IgD-negative memory B cell (primary cell): ENCODE data around the gene CCSER2. TPM values are rescaled to one million over a fixed set of nuclear protein-coding genes. Genes with fewer than 3 reads are reported as not detected.
"Not testable (repeated sequence)": the region's sequence is repeated elsewhere in the genome, so short reads cannot be mapped to it uniquely, and the experiment has no call there.

Experiments
- H3K27ac Mint-ChIP-seq, 3 donors: one replicate each; pipeline ENCODE4 v1.8.0; 2020 to 2022; ENCODE audit warnings: mild to moderate bottlenecking in 3 of 3, mixed read lengths in 3 of 3, moderate library complexity in 1 of 3
- H3K27me3 Mint-ChIP-seq: one replicate; pipeline ENCODE4 v1.8.0; 2021; ENCODE audit warnings: mixed read lengths
- H3K36me3 Mint-ChIP-seq: one replicate; pipeline ENCODE4 v1.8.0; 2020; ENCODE audit warnings: mild to moderate bottlenecking, mixed read lengths
- H3K4me1 Mint-ChIP-seq, 3 donors: one replicate each; pipeline ENCODE4 v1.8.0; 2020 to 2022; ENCODE audit warnings: mixed read lengths in 3 of 3, mild to moderate bottlenecking in 1 of 3
- H3K4me3 Mint-ChIP-seq, 4 donors: one replicate each; pipeline ENCODE4 v1.8.0; 2020 to 2022; ENCODE audit warnings: mild to moderate bottlenecking in 4 of 4, mixed read lengths in 4 of 4, moderate library complexity in 3 of 4
- H3K9me3 Mint-ChIP-seq, 3 donors: one replicate each; pipeline ENCODE4 v1.8.0; 2020 to 2021; ENCODE audit warnings: mixed read lengths in 3 of 3, mild to moderate bottlenecking in 1 of 3
- polyA plus RNA-seq: library from polyadenylated mRNA; unstranded; fragments of 300-500 nt; fragmentation: Illumina TruSeq; gene quantifications from one replicate; pipeline ENCODE4 v1.2.3, GENCODE V29; 2021

The CCSER2 gene
- polyA plus RNA-seq, 1 donor from 2014 or later, result 41.3 TPM

DNA sequence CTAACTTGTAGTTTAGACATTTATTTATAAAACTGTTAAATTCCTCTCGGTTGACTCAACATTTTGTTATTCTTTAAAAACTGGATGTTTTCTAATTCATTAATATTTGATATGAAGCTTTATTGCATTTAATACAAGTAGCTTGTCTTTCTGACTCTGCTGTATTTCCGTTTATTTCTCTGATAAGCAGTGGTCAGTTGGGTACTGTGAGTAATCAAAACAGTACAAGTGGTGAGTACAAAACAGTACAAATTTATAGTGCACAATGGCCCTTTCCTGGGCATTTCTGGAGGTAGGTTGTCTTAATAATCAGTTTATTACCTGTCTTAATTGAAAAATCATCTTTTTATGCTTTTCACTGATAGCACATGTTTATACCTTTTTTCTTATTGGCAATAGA lies 182.7 kb downstream of the CCSER2 start:
- H3K4me3 Mint-ChIP-seq, result no peak overlapping the region
- peaks cover 6% of the 10 kb centered on the region for H3K36me3 Mint-ChIP-seq
- no peak overlapping the region for H3K27ac Mint-ChIP-seq

DNA sequence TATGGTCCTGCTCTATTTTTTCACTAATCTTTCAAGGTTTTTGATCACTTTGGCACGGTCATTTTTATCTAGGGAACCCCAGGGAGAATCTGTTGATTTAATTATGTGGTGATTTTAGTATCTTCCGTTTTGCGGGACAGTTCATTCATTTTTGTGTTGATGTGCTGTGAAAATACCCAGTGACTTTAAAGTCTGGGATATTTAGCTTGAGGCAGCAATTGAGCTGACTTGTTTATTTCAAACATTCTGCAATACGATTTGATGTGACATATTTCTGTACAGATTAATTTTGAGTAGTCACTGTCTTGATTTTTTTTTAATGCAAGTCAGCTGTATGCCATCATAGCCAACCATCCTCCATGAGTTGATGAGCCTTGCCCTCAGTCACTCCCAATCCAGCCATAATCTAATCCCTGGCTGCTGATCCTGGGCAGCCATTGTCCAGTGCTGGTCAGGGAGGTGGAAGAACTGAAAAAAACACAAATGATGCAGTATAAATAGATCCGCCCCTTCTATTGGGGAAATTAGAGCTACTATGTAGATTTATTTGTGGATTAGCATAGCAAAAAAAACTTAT lies 183.4 kb downstream of the CCSER2 start:
- Mint-ChIP-seq H3K4me1 (no peaks in the 10 kb centered on the region), H3K36me3 (peaks cover 6% of the 10 kb centered on the region), H3K9me3 (no peaks in the 10 kb centered on the region), H3K27ac (no peak overlapping the region), H3K4me3 (no peak overlapping the region), H3K27me3 (no peaks in the 10 kb centered on the region)

More for the DNA sequence above, 182.7 kb downstream of the CCSER2 start:
- Mint-ChIP-seq H3K27me3 (no peaks in the 10 kb centered on the region), H3K4me1 (no peaks in the 10 kb centered on the region), H3K9me3 (no peaks in the 10 kb centered on the region)

DNA sequence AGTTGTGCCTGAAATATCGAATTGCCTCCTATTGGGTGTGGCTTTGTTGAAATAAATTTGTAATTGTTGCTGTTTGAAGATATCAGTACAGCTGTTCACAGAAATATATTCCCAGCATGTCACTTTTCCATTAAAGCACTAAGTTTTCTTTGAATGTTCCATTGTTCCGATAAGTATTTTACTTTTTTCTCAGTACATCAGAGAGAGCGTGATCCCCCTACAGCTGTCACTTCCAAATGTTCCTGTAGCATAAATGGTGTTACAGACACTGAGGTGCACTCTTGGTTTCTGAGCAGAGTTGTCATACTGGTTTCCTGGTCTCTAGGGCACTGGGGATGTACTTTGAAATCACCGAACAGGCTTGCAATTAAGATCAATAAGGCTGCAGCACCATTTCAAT lies 189.2 kb downstream of the CCSER2 start:
- no peaks in the 10 kb centered on the region for H3K27me3 Mint-ChIP-seq
- H3K4me1 Mint-ChIP-seq, result peaks cover 0 to 3% (median 0%) of the 10 kb centered on the region in 3 donors
- no peaks in the 10 kb centered on the region for H3K9me3 Mint-ChIP-seq
- H3K27ac Mint-ChIP-seq, result no peak overlapping the region
- no peak overlapping the region for H3K4me3 Mint-ChIP-seq
- peaks cover 6% of the 10 kb centered on the region for H3K36me3 Mint-ChIP-seq

DNA sequence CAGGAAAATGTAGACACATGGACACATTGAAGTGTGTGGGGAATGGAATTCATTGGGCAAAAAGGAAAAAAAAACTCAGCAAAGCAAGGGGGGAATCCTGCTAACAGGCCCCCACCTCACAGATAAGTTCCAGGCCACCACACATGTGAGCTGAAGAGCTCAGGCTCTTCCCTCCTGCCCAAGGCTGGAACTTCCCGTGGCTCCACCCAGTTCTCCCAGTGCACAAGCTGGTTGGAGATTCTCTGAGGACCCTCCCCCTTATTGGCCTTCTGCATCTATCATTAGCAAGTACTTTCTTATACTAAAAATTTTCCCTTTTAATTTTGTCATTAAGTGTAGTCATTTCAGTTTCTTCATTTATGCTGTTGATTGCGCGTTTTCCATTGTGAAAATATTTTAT lies 190.8 kb downstream of the CCSER2 start:
- Mint-ChIP-seq H3K27me3 (no peaks in the 10 kb centered on the region), H3K4me3 (no peak overlapping the region), H3K9me3 (no peaks in the 10 kb centered on the region), H3K36me3 (peaks cover 3% of the 10 kb centered on the region), H3K4me1 (peaks cover 0 to 3% (median 0%) of the 10 kb centered on the region in 3 donors), H3K27ac (no peak overlapping the region)

DNA sequence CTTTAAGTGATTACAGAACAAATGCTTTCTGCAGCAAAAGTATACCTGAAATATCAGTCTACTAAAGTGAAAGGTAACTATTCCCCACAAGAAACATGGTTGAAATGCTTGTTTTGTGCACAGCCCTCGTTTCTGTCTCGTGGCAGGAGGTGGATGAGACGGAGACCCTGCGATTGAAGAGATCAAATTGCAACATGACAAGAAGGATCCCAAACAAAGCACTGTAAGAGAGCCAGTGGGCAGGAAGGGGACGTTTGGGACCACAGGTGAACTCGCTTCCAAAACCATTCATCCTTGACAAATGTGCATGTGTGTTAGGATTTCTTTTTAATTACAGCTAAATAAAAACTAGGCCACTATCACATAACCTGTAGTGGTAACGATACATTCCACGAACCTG lies 192.6 kb downstream of the CCSER2 start:
- H3K4me1 Mint-ChIP-seq, result peaks cover 0 to 3% (median 0%) of the 10 kb centered on the region in 3 donors
- H3K9me3 Mint-ChIP-seq, result peaks cover 3 to 6% (median 5%) of the 10 kb centered on the region in 3 donors
- H3K4me3 Mint-ChIP-seq, result no peak overlapping the region
- no peak overlapping the region for H3K27ac Mint-ChIP-seq
- no peaks in the 10 kb centered on the region for H3K27me3 Mint-ChIP-seq
- no peaks in the 10 kb centered on the region for H3K36me3 Mint-ChIP-seq

DNA sequence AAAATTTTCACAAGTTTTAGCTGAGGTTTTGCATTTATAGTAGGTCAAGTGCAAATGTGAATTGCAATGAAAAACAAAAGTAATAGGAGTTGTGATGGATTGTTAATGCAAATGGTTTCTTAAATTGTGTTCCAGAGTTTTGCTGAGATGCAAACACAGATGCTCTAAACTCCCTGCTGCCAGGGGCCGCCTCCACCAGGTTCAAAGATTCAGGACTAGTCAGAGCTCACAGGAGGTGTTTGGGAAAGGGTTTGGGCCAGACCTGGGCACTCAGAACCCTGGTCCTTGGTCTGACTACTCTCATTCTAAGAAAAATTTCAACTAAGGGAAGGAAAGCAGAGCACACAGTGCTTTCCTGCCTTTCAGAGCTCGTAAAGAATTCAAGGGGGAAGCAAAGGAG lies 193.1 kb downstream of the CCSER2 start:
- peaks cover 0 to 3% (median 0%) of the 10 kb centered on the region in 3 donors for H3K4me1 Mint-ChIP-seq
- H3K27ac Mint-ChIP-seq, result no peak overlapping the region
- no peak overlapping the region for H3K4me3 Mint-ChIP-seq
- H3K36me3 Mint-ChIP-seq, result no peaks in the 10 kb centered on the region
- peaks cover 6 to 11% (median 9%) of the 10 kb centered on the region in 3 donors for H3K9me3 Mint-ChIP-seq
- no peaks in the 10 kb centered on the region for H3K27me3 Mint-ChIP-seq

DNA sequence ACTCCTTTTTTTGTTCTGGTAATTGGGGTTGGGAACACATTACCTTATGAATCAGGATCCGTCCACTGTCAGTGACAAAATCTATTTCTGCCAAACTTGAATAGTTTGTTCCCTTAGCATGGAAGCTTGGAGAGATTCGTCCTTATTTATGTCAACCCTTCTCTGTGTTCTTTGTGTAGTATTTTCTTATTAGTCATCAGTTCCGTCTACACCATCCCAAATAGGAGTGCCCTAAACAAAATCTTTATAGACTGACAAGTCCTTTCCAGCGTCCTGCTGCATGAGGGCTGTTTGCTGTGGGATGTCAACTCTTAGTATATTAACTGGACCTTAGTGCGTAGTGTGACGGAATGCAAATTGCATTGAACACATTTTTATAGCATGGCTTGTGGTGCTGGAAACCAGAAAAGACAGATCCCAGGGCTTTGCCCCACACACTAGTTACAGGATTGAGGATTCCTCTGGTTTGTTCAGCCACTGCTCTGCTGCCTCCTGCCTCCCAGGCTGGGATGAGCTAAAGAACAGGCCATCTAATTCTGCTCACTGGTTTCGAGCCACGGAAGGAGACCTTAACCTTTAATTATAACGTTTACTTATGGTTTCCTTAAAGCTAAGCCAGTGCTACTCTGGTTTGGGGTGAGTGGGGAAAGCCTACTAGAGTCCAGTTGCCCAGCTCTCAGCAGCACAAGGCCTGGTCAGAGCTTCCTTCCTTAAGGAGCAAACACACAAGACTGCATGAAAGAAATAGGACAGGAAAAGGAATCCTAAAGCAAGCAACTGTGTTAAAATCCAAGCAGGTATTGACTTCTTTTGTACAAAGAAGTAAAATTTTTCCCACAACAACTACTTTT lies 194.4 kb downstream of the CCSER2 start:
- Mint-ChIP-seq H3K27ac (no peak overlapping the region), H3K36me3 (no peaks in the 10 kb centered on the region), H3K4me1 (peaks cover 0 to 3% (median 0%) of the 10 kb centered on the region in 3 donors), H3K4me3 (no peak overlapping the region), H3K27me3 (no peaks in the 10 kb centered on the region), H3K9me3 (peaks cover 8 to 15% (median 9%) of the 10 kb centered on the region in 3 donors)

DNA sequence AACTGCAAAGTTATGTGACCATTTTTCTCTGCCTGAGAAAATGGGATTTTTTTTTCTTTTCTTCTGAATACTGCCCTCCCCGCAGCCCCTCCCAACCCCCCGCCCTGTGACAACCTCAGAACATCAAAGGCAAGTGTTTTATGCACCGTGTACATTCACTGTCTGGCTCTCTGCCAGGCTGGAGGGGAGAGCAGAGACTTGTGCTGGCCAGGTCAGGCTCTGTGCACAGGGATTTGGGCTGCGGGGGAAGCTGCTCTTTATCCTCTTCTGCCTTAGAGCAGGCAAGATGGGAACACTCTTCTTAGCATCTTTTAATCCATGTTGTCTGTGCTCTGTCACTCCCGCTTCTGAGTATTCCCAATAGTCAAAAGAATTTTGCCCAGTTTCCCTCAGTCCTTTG lies 195.1 kb downstream of the CCSER2 start:
- Mint-ChIP-seq H3K9me3 (peaks cover 8 to 15% (median 9%) of the 10 kb centered on the region in 3 donors), H3K4me3 (no peak overlapping the region), H3K27ac (no peak overlapping the region), H3K27me3 (peaks cover 2% of the 10 kb centered on the region), H3K4me1 (peaks cover 0 to 3% (median 0%) of the 10 kb centered on the region in 3 donors), H3K36me3 (no peaks in the 10 kb centered on the region)

DNA sequence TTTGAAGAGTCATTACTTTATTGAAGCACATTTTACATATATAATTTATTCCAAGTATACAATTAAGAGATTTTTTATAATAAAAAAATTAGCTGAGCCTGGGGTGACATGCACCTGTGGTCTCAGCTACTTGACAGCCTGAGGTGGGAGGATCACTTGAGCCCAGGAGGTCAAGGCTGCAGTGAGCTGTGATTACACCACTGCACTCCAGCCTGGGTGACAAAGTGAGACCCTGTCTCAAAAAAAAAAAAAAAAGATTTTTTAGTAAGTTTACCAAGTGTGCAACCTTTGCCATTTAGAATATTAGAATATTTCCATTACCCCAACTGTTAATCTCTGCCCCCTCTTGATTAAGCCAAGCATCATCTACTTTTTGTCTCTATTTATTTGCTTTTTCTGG lies 196.0 kb downstream of the CCSER2 start:
- H3K4me3 Mint-ChIP-seq, result no peak overlapping the region
- H3K27ac Mint-ChIP-seq, result no peak overlapping the region
- no peaks in the 10 kb centered on the region for H3K36me3 Mint-ChIP-seq
- no peaks in the 10 kb centered on the region for H3K4me1 Mint-ChIP-seq
- H3K27me3 Mint-ChIP-seq, result peaks cover 3% of the 10 kb centered on the region
- peaks cover 8 to 15% (median 9%) of the 10 kb centered on the region in 3 donors for H3K9me3 Mint-ChIP-seq

DNA sequence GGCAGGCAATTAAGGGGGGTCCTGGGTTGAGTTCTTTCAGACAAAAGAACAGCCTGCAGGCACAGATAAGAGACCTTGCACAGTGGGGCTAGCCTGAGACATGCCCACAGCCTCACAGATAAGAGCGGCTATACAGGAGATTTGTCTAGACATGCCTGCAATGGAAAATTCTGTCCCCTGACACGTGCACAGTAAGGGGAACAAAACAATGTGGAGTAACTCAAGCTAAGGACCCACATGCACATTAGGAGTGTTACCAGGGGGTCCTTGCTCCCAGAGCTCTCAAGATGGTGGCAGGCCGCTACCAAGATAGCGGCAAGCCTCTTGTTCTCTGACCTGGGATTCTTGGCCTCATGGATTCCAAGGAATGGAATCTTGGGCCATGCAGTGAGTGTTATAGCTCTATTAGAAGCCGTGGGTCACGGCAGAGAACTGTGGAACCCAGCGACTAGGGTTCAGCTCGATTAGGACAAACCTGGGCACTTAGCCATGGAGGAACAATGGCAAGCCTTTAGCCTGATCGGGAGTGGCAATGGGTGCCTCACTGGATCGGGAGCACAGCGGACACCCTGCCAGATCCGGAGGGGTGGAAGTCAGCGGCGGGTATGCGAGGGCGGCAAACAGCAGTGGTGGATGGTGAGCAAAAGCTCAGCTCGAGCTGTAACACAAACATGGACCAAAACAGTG lies 196.9 kb downstream of the CCSER2 start:
- Mint-ChIP-seq H3K9me3 (peaks cover 8 to 15% (median 9%) of the 10 kb centered on the region in 3 donors), H3K36me3 (no peaks in the 10 kb centered on the region), H3K4me1 (no peaks in the 10 kb centered on the region), H3K27ac (no peak overlapping the region), H3K4me3 (no peak overlapping the region), H3K27me3 (peaks cover 3% of the 10 kb centered on the region)

DNA sequence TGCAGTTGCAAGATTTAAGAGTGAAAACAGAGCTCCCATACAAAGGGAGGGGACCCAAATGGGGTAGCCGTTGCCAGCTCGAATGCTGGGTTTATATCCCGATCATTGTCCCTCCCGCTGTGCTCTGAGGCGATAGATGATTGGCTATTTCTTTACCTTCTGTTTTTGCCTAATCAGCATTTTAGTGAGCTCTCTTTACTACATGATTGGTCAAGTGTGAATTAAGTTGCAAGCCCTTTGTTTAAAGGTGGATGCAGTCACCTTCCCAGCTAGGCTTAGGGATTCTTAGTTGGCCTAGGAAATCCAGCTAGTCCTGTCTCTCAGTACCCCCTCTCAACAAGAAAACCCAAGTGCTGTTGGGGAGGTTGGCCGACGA lies 197.4 kb downstream of the CCSER2 start:
- not testable (repeated sequence) for H3K36me3 Mint-ChIP-seq, H3K27ac Mint-ChIP-seq, H3K4me1 Mint-ChIP-seq, H3K4me3 Mint-ChIP-seq, H3K27me3 Mint-ChIP-seq
- peaks cover 8 to 15% (median 9%) of the 10 kb centered on the region in 3 donors for H3K9me3 Mint-ChIP-seq

DNA sequence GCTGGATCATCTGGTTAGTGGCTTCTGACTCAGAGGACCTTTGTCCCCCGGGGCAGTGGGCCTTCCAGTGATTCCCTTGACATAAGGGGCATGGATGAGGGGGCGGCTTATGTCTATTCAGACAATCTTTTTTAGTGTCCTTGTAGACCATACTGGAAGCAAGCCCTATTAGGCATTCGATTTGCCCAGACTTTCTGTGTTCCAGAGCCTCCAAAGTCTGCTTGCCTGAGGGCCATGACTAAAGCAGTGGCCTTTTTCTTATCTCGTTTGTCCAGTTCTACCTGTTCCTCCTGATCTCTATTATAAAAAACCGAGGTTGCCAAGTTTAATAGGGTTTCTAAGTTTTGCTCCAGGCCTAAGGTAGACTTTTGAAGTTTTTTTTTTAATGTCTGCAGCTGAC lies 199.0 kb downstream of the CCSER2 start:
- peaks cover 8 to 15% (median 9%) of the 10 kb centered on the region in 3 donors for H3K9me3 Mint-ChIP-seq
- not testable (repeated sequence) for H3K36me3 Mint-ChIP-seq, H3K27ac Mint-ChIP-seq, H3K4me1 Mint-ChIP-seq, H3K4me3 Mint-ChIP-seq, H3K27me3 Mint-ChIP-seq

DNA sequence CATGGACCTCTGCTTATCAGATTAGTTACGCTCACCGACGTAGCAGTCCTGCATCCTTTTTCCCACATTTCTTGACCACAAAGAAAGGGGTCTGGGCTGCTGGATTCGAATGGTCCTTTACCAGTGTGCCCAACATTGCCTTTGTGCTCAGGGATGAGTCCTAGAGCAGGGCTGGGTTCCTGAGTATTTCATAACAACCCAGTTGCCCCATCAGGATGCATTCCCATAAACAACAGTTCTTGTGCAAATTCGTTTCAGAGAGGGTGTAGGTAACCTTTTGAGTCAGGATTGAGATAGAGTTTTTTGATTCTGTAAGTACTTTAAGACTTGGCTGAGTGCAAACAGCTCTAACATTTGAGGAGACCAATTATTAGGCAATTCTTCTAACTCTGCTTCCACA lies 200.1 kb downstream of the CCSER2 start:
- not testable (repeated sequence) for H3K27ac Mint-ChIP-seq, H3K27me3 Mint-ChIP-seq

DNA sequence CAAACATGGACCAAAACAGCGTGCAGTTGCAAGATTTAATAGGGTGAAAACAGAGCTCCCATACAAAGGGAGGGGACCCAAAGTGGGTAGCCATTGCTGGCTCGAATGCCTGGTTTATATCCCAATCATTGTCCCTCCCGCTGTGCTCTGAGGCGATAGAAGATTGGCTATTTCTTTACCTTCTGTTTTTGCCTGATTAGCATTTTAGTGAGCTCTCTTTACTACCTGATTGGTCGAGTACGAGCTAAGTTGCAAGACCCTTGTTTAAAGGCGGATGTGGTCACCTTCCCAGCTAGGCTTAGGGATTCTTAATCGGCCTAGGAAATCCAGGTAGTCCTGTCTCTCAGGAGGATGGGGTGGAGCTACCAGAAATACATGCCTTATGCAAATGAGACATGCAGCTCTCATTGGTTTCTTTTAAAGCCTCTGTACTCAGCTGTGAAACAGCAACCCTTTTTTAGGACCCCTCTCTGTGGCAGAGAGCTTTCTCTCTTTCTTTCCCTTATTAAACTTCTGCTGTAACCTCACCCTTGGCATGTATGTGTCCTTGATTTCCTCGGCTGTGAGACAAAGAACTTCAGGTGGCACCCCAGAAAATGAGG lies 202.4 kb downstream of the CCSER2 start:
- Mint-ChIP-seq H3K27me3 (peaks cover 7% of the 10 kb centered on the region), H3K36me3 (no peaks in the 10 kb centered on the region), H3K9me3 (peaks cover 5 to 10% (median 6%) of the 10 kb centered on the region in 3 donors), H3K4me1 (peaks cover 0 to 3% (median 0%) of the 10 kb centered on the region in 3 donors), H3K27ac (no peak overlapping the region), H3K4me3 (no peak overlapping the region)

More for the DNA sequence above, 200.1 kb downstream of the CCSER2 start:
- not testable (repeated sequence) for H3K4me1 Mint-ChIP-seq, H3K4me3 Mint-ChIP-seq, H3K36me3 Mint-ChIP-seq
- peaks cover 8 to 15% (median 9%) of the 10 kb centered on the region in 3 donors for H3K9me3 Mint-ChIP-seq

DNA sequence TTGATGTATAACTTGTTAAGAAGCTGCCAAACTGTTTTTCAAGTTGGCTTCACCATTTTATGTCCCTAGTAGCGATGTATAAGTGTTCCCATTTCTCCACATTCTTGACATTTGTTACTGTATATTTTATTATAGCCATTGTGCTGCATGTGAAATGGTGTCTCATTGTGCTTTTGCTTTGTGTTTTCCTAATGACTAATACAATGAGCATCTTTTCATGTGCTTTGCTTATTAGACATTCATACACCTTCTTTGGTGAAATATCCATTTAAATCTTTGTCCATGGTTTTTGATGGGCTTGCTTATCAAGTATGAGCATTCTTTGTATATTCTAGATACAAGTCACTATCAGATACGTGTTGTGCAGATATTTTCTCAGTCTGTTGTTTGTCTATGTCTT lies 203.0 kb downstream of the CCSER2 start:
- Mint-ChIP-seq H3K27ac (no peak overlapping the region), H3K36me3 (no peaks in the 10 kb centered on the region), H3K4me1 (peaks cover 0 to 3% (median 0%) of the 10 kb centered on the region in 3 donors), H3K27me3 (peaks cover 7% of the 10 kb centered on the region), H3K4me3 (no peak overlapping the region), H3K9me3 (peaks cover under 1 to 5% (median 2%) of the 10 kb centered on the region in 3 donors)
